Measurements from ENCODE around the gene PTCH2.

PTCH2 gene

GRCh38 chr1:44807364-44808062, 35.5 kb downstream of the PTCH2 start:
- H3K4me3 ChIP-seq (ENCODE audit: low read length): peak overlapping the region; percentile 64
- H4K20me1 ChIP-seq (ENCODE audit: control insufficient read depth, insufficient read depth, low read depth, low read length): no peaks in the 10 kb centered on the region
- peaks cover 49% of the 10 kb centered on the region for H3K4me1 ChIP-seq (ENCODE audit: control insufficient read depth, low read length)
- peak overlapping the region; percentile 93 for H3K27ac ChIP-seq (ENCODE audit: low read depth, low read length)
- H3K9me3 ChIP-seq (ENCODE audit: control insufficient read depth, insufficient read depth, low read length): no peaks in the 10 kb centered on the region
- H3K36me3 ChIP-seq (ENCODE audit: control insufficient read depth, low read length): peaks cover 55% of the 10 kb centered on the region
- no peaks in the 10 kb centered on the region for H3K27me3 ChIP-seq (ENCODE audit: control insufficient read depth, low read length)
- H3F3A ChIP-seq (ENCODE audit: control insufficient read depth, insufficient read depth): peaks cover 16% of the 10 kb centered on the region; the same call in 1 of the 2 replicates
- TF ChIP-seq CTCF (IDR thresholded peaks at IDR 0.05; ENCODE audit: low read depth, low read length, poor library complexity, severe bottlenecking): no peak
- no peaks in the 10 kb centered on the region for H3K9me2 ChIP-seq (replicated peaks; ENCODE audit: control insufficient read depth, low read length)
- peaks cover 9% of the 10 kb centered on the region; the same call in 1 of the 2 replicates for H3K79me2 ChIP-seq (ENCODE audit: control insufficient read depth, low read length)
- peak overlapping the region; percentile 91 for H3K4me2 ChIP-seq (ENCODE audit: low read length)

- TF ChIP-seq EZH2phosphoT487 (IDR thresholded peaks at IDR 0.05; ENCODE audit: borderline replicate concordance, low read length) (no peak), CTCF (IDR thresholded peaks at IDR 0.05; ENCODE audit: low read depth, low read length, poor library complexity, severe bottlenecking) (no peak)
- H3K4me1 ChIP-seq (ENCODE audit: control insufficient read depth, low read length): peaks cover 56% of the 10 kb centered on the region
- H4K20me1 ChIP-seq (ENCODE audit: control insufficient read depth, insufficient read depth, low read depth, low read length): no peaks in the 10 kb centered on the region
- peak within 1 kb of the TSS; percentile 93 for H3K27ac ChIP-seq (ENCODE audit: low read depth, low read length)
- peaks cover 16% of the 10 kb centered on the region; the same call in 1 of the 2 replicates for H3F3A ChIP-seq (ENCODE audit: control insufficient read depth, insufficient read depth)
- no peaks in the 10 kb centered on the region for H3K9me3 ChIP-seq (ENCODE audit: control insufficient read depth, insufficient read depth, low read length)
- H3K79me2 ChIP-seq (ENCODE audit: control insufficient read depth, low read length): peaks cover 14% of the 10 kb centered on the region
- peak within 1 kb of the TSS; percentile 64 for H3K4me3 ChIP-seq (ENCODE audit: low read length)
- no peaks in the 10 kb centered on the region for H3K9me2 ChIP-seq (replicated peaks; ENCODE audit: control insufficient read depth, low read length)
- no peaks in the 10 kb centered on the region for H3K27me3 ChIP-seq (ENCODE audit: control insufficient read depth, low read length)
- H3K36me3 ChIP-seq (ENCODE audit: control insufficient read depth, low read length): peaks cover 62% of the 10 kb centered on the region
- H3K4me2 ChIP-seq (ENCODE audit: low read length): peak within 1 kb of the TSS; percentile 91
These were observed 36.2 kb downstream of the PTCH2 start, which contains the start of gene DYNLT4 for GRCh38 chr1:44806704-44807363. Gene DYNLT4, minus strand, starts transcription at chr1:44807351. Its CDS starts 683 bp downstream, at chr1:44806668.

GRCh38 chr1:44806025-44806703, 36.9 kb downstream of the PTCH2 start:
- Histone ChIP-seq H3K27ac (ENCODE audit: low read depth, low read length) (peak overlapping the region; percentile 93; the same call in 1 of the 2 replicates), H3K4me3 (ENCODE audit: low read length) (no peak overlapping the region), H3K9me2 (replicated peaks; ENCODE audit: control insufficient read depth, low read length) (no peaks in the 10 kb centered on the region), H3K36me3 (ENCODE audit: control insufficient read depth, low read length) (peaks cover 64% of the 10 kb centered on the region), H3K9me3 (ENCODE audit: control insufficient read depth, insufficient read depth, low read length) (no peaks in the 10 kb centered on the region), H3K27me3 (ENCODE audit: control insufficient read depth, low read length) (no peaks in the 10 kb centered on the region), H3K4me1 (ENCODE audit: control insufficient read depth, low read length) (peaks cover 62% of the 10 kb centered on the region), H3F3A (ENCODE audit: control insufficient read depth, insufficient read depth) (peaks cover 11% of the 10 kb centered on the region; the same call in 1 of the 2 replicates), H4K20me1 (ENCODE audit: control insufficient read depth, insufficient read depth, low read depth, low read length) (no peaks in the 10 kb centered on the region), H3K79me2 (ENCODE audit: control insufficient read depth, low read length) (peaks cover 20% of the 10 kb centered on the region), H3K4me2 (ENCODE audit: low read length) (peak overlapping the region; percentile 91; the same call in 1 of the 2 replicates)
- TF ChIP-seq CTCF (IDR thresholded peaks at IDR 0.05; ENCODE audit: low read depth, low read length, poor library complexity, severe bottlenecking) (peak; percentile 5), EZH2phosphoT487 (IDR thresholded peaks at IDR 0.05; ENCODE audit: borderline replicate concordance, low read length) (no peak)

Measured in DOHH2 (cell line).